Pulmonary artery endothelial cell (primary cell): ENCODE results near the gene ZFHX2. TPM values are rescaled to one million over a fixed set of nuclear protein-coding genes. Genes with fewer than 3 reads are reported as not detected.

Experiments
- total RNA-seq: library from RNA; depleted of rRNA; stranded (reverse); fragments of >200 nt; gene quantifications from 2 replicates; pipeline ENCODE4 v1.2.3, GENCODE V29; 2014

Gene ZFHX2
- total RNA-seq, 1 donor from 2014 or later = 0.26 TPM

Other genes with a start within 250 kb of the ZFHX2 start
- gene PPP1R3E, start 248.9 kb downstream of the ZFHX2 start, total RNA-seq = 1.8 and 2.0 TPM in 2 replicates
- 17.5 and 18.3 TPM in 2 replicates for gene BCL2L2, start 244.9 kb downstream of the ZFHX2 start, total RNA-seq
- 132 and 144 TPM in 2 replicates for gene PABPN1, start 230.3 kb downstream of the ZFHX2 start, total RNA-seq
- 0.99 and 5.7 TPM in 2 replicates for gene SLC22A17, start 198.9 kb downstream of the ZFHX2 start, total RNA-seq
- gene EFS, start 186.6 kb downstream of the ZFHX2 start, total RNA-seq = not detected in 2 replicates
- not detected in 2 replicates for gene IL25, start 179.0 kb downstream of the ZFHX2 start, total RNA-seq
- not detected in 2 replicates for gene CMTM5, start 174.7 kb downstream of the ZFHX2 start, total RNA-seq
- gene MYH6, start 143.5 kb downstream of the ZFHX2 start, total RNA-seq = not detected in 2 replicates
- gene MYH7, start 116.1 kb downstream of the ZFHX2 start, total RNA-seq = not detected in 2 replicates
- 51.7 and 58.2 TPM in 2 replicates for gene NGDN, start 82.1 kb downstream of the ZFHX2 start, total RNA-seq
- 12.2 and 15.7 TPM in 2 replicates for gene THTPA, start 4.5 kb upstream of the ZFHX2 start, total RNA-seq
- 6.7 and 6.8 TPM in 2 replicates for gene AP1G2, start 16.0 kb upstream of the ZFHX2 start, total RNA-seq
- gene JPH4, start 27.0 kb upstream of the ZFHX2 start, total RNA-seq = not detected in 2 replicates
- 0.07 and 0.21 TPM in 2 replicates for gene DHRS2, start 84.6 kb upstream of the ZFHX2 start, total RNA-seq